HG02981 (cell line): ENCODE data around the gene CORO1A.
"Not testable (repeated sequence)": the region's sequence is repeated elsewhere in the genome, so short reads cannot be mapped to it uniquely, and the experiment has no call there.

ENCODE experiments used
- ATAC-seq: cut with Tn5 transposase; IDR thresholded peaks from one replicate; pipeline ENCODE4 v1.9.1; 2021; ENCODE audit warnings: mild to moderate bottlenecking, moderate library complexity; ENCODE audit not compliant: unreplicated experiment

CORO1A gene

GRCh38 chr16:30183233-30184095 is at the start of gene CORO1A:
Gene CORO1A, plus strand, starts transcription at chr16:30183602. Its CDS starts 1,608 bp downstream, at chr16:30185210.
- ATAC-seq = peak; percentile 46

- ATAC-seq = no peak
Measured at GRCh38 chr16:30136971-30137605, 46.3 kb upstream of the CORO1A start.

- ATAC-seq = no peak
Measured at GRCh38 chr16:30137897-30138296, 45.5 kb upstream of the CORO1A start.

GRCh38 chr16:30139583-30140481 is 43.6 kb upstream of the CORO1A start:
- ATAC-seq = no peak

GRCh38 chr16:30141750-30142149 is 41.7 kb upstream of the CORO1A start:
- no peak for ATAC-seq

- no peak for ATAC-seq
Measured at GRCh38 chr16:30142672-30143346, 40.6 kb upstream of the CORO1A start.

- no peak for ATAC-seq
Measured at GRCh38 chr16:30143347-30143702, 40.1 kb upstream of the CORO1A start.

- no peak for ATAC-seq
Measured at GRCh38 chr16:30144017-30144416, 39.4 kb upstream of the CORO1A start.

GRCh38 chr16:30144917-30145316 is 38.5 kb upstream of the CORO1A start:
- no peak for ATAC-seq

GRCh38 chr16:30145657-30146056 is 37.7 kb upstream of the CORO1A start:
- no peak for ATAC-seq

- ATAC-seq = no peak
Measured at GRCh38 chr16:30147843-30148510, 35.4 kb upstream of the CORO1A start.

- no peak for ATAC-seq
Measured at GRCh38 chr16:30149250-30149930, 34.0 kb upstream of the CORO1A start.

GRCh38 chr16:30151091-30151490 is 32.3 kb upstream of the CORO1A start:
- ATAC-seq = no peak

GRCh38 chr16:30152517-30152916 is 30.9 kb upstream of the CORO1A start:
- no peak for ATAC-seq

GRCh38 chr16:30155188-30155587 is 28.2 kb upstream of the CORO1A start:
- no peak for ATAC-seq

GRCh38 chr16:30157214-30157613 is 26.2 kb upstream of the CORO1A start:
- ATAC-seq = no peak

GRCh38 chr16:30163538-30163937 is 19.9 kb upstream of the CORO1A start:
- ATAC-seq = no peak

- ATAC-seq = peak; percentile 68
Measured at GRCh38 chr16:30166202-30166902, 17.1 kb upstream of the CORO1A start.

- not testable (repeated sequence) for ATAC-seq
Measured at GRCh38 chr16:30168746-30169145, 14.7 kb upstream of the CORO1A start.
